Measurements from ENCODE around the gene CLN5. TPM values are rescaled to one million over a fixed set of nuclear protein-coding genes. Genes with fewer than 3 reads are reported as not detected.

Gene CLN5
- total RNA-seq (2014; rRNA removed) (6.6 and 7.7 TPM in 2 replicates), Bru-seq, nascent RNA (percentile 63 among the genes with signal in this experiment), BruChase-seq, experiment 1, labeled RNA remaining after a 6-hour chase (percentile 74 among the genes with signal in this experiment), BruChase-seq, experiment 2, labeled RNA remaining after a 2-hour chase (percentile 68 among the genes with signal in this experiment)
- long read RNA-seq, full-length matches to known transcripts, result 39 of 50 reads
- long read RNA-seq, partial matches to known transcripts, result 11 of 50 reads
- long read RNA-seq, other reads (novel, unspliced or antisense), result 0 of 50 reads

GRCh38 chr13:76991796-76992547 lies at the start of gene CLN5:
CLN5 (plus strand) TSS chr13:76992081; CDS start chr13:76992099, 18 bp downstream.
- POLR2A ChIA-PET (ENCODE audit: unreplicated experiment), result interaction anchor here (0.7 kb wide), 1 partner anchor 68 kb away, joined by 4 read pairs; no protein-coding TSS in a partner anchor
- peak within 1 kb of the TSS; percentile 62 for H3K27ac ChIP-seq (ENCODE audit: low read length)
- DNase-seq, result peak; percentile 89

GRCh38 chr13:76942363-76942762 lies 49.5 kb upstream of the CLN5 start:
- no peak for ATAC-seq
- CTCF ChIA-PET, result no interaction called here
- no peaks in the 10 kb centered on the region for H3K36me3 ChIP-seq (ENCODE audit: low read depth, low read length)
- BruUV-seq (replicated peaks), result no TSS peak
- H3F3A ChIP-seq (ENCODE audit: low read length, unreplicated experiment), result no peaks in the 10 kb centered on the region
- H3K4me2 ChIP-seq (ENCODE audit: low read length), result no peak overlapping the region
- intact Hi-C loops (cut with micrococcal nuclease), result no loop called here
- H3K9ac ChIP-seq (ENCODE audit: low read length), result no peak overlapping the region
- no peaks in the 10 kb centered on the region for H3K9me2 ChIP-seq (replicated peaks; ENCODE audit: low read length)
- no peak for DNase-seq
- no peak overlapping the region for H3K27ac ChIP-seq (ENCODE audit: low read length)
- no peaks in the 10 kb centered on the region for H3K27me3 ChIP-seq (ENCODE audit: low read length)
- H2AFZ ChIP-seq (ENCODE audit: low read length), result no peak overlapping the region
- H4K20me1 ChIP-seq (ENCODE audit: low read length), result no peaks in the 10 kb centered on the region
- H3K9me3 ChIP-seq (ENCODE audit: low read length), result no peaks in the 10 kb centered on the region
- TF ChIP-seq CTCF (conservative IDR thresholded peaks at IDR 0.05; ENCODE audit: low read depth, low read length), result no peak
- no peak for TF ChIP-seq EZH2phosphoT487 (IDR thresholded peaks at IDR 0.05; ENCODE audit: borderline replicate concordance, low read length)
- no peak for TF ChIP-seq EZH2 (IDR thresholded peaks at IDR 0.05; ENCODE audit: low read length, unreplicated experiment)
- peaks cover 32% of the 10 kb centered on the region for H3K4me1 ChIP-seq (ENCODE audit: insufficient read depth, low read length)
- POLR2A ChIA-PET (ENCODE audit: unreplicated experiment), result no interaction called here
- H3K4me3 ChIP-seq (ENCODE audit: low read length), result no peak overlapping the region
- no peaks in the 10 kb centered on the region for H3K79me2 ChIP-seq (ENCODE audit: low read length)

More at GRCh38 chr13:76991796-76992547, at the start of gene CLN5:
- peak within 1 kb of the TSS; percentile 98 for H3K4me2 ChIP-seq (ENCODE audit: low read length)
- H3K9me2 ChIP-seq (replicated peaks; ENCODE audit: low read length), result no peaks in the 10 kb centered on the region
- peak; percentile 95 for ATAC-seq
- peaks cover 18% of the 10 kb centered on the region for H3K79me2 ChIP-seq (ENCODE audit: low read length)
- no peaks in the 10 kb centered on the region for H3K9me3 ChIP-seq (ENCODE audit: low read length)
- intact Hi-C loops (cut with micrococcal nuclease), result no loop called here
- no peaks in the 10 kb centered on the region for H4K20me1 ChIP-seq (ENCODE audit: low read length)
- no peak for TF ChIP-seq EZH2 (IDR thresholded peaks at IDR 0.05; ENCODE audit: low read length, unreplicated experiment)
- TF ChIP-seq EZH2phosphoT487 (IDR thresholded peaks at IDR 0.05; ENCODE audit: borderline replicate concordance, low read length), result no peak
- no peak for TF ChIP-seq CTCF (conservative IDR thresholded peaks at IDR 0.05; ENCODE audit: low read depth, low read length)
- CTCF ChIA-PET, result no interaction called here
- peak within 1 kb of the TSS; percentile 83 for H3K9ac ChIP-seq (ENCODE audit: low read length)
- H2AFZ ChIP-seq (ENCODE audit: low read length), result peak within 1 kb of the TSS; percentile 93
- BruUV-seq (replicated peaks), result no TSS peak
- H3K27me3 ChIP-seq (ENCODE audit: low read length), result no peaks in the 10 kb centered on the region
- H3F3A ChIP-seq (ENCODE audit: low read length, unreplicated experiment), result no peaks in the 10 kb centered on the region
- H3K4me1 ChIP-seq (ENCODE audit: insufficient read depth, low read length), result peaks cover 26% of the 10 kb centered on the region
- peak within 1 kb of the TSS; percentile 90 for H3K4me3 ChIP-seq (ENCODE audit: low read length)
- no peaks in the 10 kb centered on the region for H3K36me3 ChIP-seq (ENCODE audit: low read depth, low read length)

Data from PC-3 (cell line).